Effector memory CD4-positive, alpha-beta T cell (primary cell): Measurements from ENCODE around the gene FGF12.

ENCODE experiments used
- DNase-seq, 3 donors: peaks; one replicate each; pipeline ENCODE4 v3.0.0-alpha.2; 2020
- H3K27ac ChIP-seq: 2 replicates; pipeline ENCODE4 v1.7.0; 2013; ENCODE audit warnings: mild to moderate bottlenecking, low read length, moderate library complexity; ENCODE audit not compliant: insufficient read depth, poor library complexity, severe bottlenecking
- H3K27me3 ChIP-seq: replicated peaks from 2 replicates; pipeline ENCODE4 v1.7.0; 2013; ENCODE audit warnings: mild to moderate bottlenecking, low read length; ENCODE audit not compliant: insufficient read depth, control insufficient read depth, poor library complexity, severe bottlenecking
- H3K36me3 ChIP-seq: 2 replicates; pipeline ENCODE4 v1.7.0; 2013; ENCODE audit warnings: mild to moderate bottlenecking, low read length, moderate library complexity; ENCODE audit not compliant: control insufficient read depth, insufficient read depth
- H3K4me1 ChIP-seq: 2 replicates; pipeline ENCODE4 v1.7.0; 2013; ENCODE audit warnings: low read length, mild to moderate bottlenecking; ENCODE audit not compliant: control insufficient read depth, insufficient read depth, poor library complexity, severe bottlenecking
- H3K4me3 ChIP-seq: 2 replicates; pipeline ENCODE4 v1.7.0; 2013; ENCODE audit warnings: low read length, low read depth, mild to moderate bottlenecking; ENCODE audit not compliant: insufficient read depth, poor library complexity, severe bottlenecking
- H3K9me3 ChIP-seq: 2 replicates; pipeline ENCODE4 v1.7.0; 2013; ENCODE audit warnings: mild to moderate bottlenecking, low read length, moderate library complexity; ENCODE audit not compliant: control insufficient read depth

Gene FGF12

GRCh38 chr3:192645437-192645836 is 81.9 kb downstream of the FGF12 start:
- H3K27ac ChIP-seq: no peak overlapping the region
- H3K27me3 ChIP-seq: no peaks in the 10 kb centered on the region
- no peak for DNase-seq
- no peaks in the 10 kb centered on the region for H3K9me3 ChIP-seq
- no peak overlapping the region for H3K4me3 ChIP-seq
- no peaks in the 10 kb centered on the region for H3K36me3 ChIP-seq
- H3K4me1 ChIP-seq: no peaks in the 10 kb centered on the region

GRCh38 chr3:192642651-192643050 is 84.7 kb downstream of the FGF12 start:
- Histone ChIP-seq H3K27ac (no peak overlapping the region), H3K36me3 (no peaks in the 10 kb centered on the region), H3K27me3 (no peaks in the 10 kb centered on the region), H3K9me3 (no peaks in the 10 kb centered on the region), H3K4me3 (no peak overlapping the region), H3K4me1 (no peaks in the 10 kb centered on the region)
- no peak for DNase-seq

DNA sequence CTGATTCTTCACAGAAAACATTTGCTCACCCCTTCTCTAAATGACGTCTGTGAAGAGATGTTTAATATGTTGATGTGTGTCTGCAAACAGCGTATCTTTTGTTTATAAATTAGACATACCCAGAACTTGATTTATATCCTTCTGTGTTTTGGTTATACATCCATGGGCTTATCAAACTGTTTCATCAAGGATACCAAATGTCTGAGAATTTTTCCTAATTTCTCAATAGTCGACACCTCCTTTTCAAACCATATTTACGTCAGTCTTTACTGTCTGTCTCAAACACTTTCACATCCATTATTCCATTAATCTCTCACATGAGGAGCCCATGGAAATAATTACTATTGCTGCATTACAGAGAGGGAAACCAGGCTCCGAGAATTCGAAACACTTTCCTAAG is 85.4 kb downstream of the FGF12 start:
- Histone ChIP-seq H3K9me3 (no peaks in the 10 kb centered on the region), H3K36me3 (no peaks in the 10 kb centered on the region), H3K4me3 (no peak overlapping the region), H3K27me3 (no peaks in the 10 kb centered on the region), H3K27ac (no peak overlapping the region), H3K4me1 (no peaks in the 10 kb centered on the region)
- no peak for DNase-seq

DNA sequence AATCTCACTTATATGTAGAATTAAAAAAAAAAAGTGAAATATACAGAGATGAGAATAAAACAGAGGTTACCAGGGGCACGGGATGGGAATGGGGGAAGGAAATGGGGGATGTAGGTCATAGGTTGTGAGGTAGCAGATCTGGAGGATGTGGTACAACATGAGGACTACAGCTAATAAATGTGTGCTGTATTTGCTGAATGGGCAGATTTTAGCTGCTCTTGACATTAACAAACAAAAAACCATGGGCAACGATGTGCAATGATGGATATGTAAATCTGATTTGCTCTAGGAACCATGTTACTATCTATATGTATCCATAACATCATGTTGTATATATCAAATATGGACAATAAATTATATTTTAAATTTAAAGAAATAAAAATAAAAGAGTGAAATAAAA is 87.4 kb downstream of the FGF12 start:
- no peak for DNase-seq
- H3K4me3 ChIP-seq: no peak overlapping the region

DNA sequence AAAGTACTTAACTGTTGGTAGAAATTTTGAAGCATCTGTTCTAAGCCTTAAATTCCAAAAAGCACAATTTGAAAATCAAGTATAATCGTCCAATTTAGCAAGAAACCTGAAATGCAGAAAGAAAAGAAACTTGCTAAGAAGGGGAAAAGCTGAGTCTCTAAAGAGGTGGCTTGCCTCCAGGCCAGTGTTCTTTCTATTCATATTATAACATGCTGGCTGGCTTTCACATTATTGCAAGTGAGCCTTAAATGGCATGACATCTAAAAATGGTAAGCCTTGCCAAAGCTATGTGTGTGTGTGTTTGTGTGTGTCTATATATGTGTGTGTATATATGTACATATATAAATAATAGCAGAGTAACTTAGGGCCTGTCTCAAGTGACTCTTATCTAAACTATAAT is 89.5 kb downstream of the FGF12 start:
- Histone ChIP-seq H3K4me3 (no peak overlapping the region), H3K4me1 (no peaks in the 10 kb centered on the region), H3K9me3 (no peaks in the 10 kb centered on the region), H3K36me3 (no peaks in the 10 kb centered on the region), H3K27ac (no peak overlapping the region), H3K27me3 (no peaks in the 10 kb centered on the region)
- no peak for DNase-seq

More for the DNA sequence above, 87.4 kb downstream of the FGF12 start:
- Histone ChIP-seq H3K4me1 (no peaks in the 10 kb centered on the region), H3K27me3 (no peaks in the 10 kb centered on the region), H3K9me3 (no peaks in the 10 kb centered on the region), H3K36me3 (no peaks in the 10 kb centered on the region), H3K27ac (no peak overlapping the region)

DNA sequence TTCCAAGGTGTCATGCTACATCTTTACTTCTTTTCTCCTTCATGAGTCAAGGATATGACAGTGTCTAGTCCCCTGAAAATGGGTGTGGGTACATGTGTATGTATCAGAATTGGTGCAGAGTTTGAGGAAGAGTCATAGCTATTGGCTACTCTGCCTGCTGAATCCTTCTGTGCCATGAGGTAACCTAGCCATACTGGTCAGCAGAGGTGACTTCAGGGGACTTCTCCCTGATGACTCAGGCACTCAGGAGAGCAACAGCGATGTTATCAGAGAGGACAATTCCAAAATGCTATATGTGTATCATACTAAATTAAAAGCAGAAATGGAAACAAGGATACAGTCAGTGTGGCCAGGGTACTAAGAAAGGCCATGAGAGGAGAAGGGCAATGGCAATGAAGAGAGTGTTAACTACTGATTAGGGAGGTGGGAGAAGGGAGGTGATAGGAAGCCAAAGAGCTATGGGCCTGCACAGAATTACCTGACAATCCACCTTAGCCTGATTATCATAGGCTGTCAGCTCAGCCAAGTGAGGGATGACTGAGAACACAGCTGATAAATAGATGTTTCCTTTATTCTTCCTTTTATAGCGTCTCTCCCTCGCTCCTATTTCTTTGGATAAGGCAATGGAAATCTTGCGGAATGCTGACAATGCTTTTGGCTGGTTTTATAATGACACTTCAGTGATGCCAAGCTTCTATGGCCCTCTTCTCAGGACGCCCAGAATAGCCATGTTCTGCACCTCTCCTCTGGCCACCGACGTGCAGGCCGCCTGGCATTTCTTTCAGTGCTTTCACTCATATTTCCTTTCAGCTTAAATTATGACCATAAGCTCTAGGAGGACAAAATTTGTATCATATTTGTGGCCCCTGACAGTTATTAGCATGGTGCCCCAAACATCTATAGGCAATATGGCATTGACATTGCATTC is 90.6 kb downstream of the FGF12 start:
- no peaks in the 10 kb centered on the region for H3K9me3 ChIP-seq
- no peaks in the 10 kb centered on the region for H3K4me1 ChIP-seq
- H3K27me3 ChIP-seq: no peaks in the 10 kb centered on the region
- no peak overlapping the region for H3K27ac ChIP-seq
- H3K36me3 ChIP-seq: no peaks in the 10 kb centered on the region
- H3K4me3 ChIP-seq: no peak overlapping the region
- no peak for DNase-seq

- Histone ChIP-seq H3K36me3 (no peaks in the 10 kb centered on the region), H3K4me3 (no peak overlapping the region), H3K27me3 (no peaks in the 10 kb centered on the region), H3K27ac (no peak overlapping the region), H3K4me1 (no peaks in the 10 kb centered on the region), H3K9me3 (no peaks in the 10 kb centered on the region)
- no peak for DNase-seq
Observed at GRCh38 chr3:192629429-192629828, 97.9 kb downstream of the FGF12 start.

DNA sequence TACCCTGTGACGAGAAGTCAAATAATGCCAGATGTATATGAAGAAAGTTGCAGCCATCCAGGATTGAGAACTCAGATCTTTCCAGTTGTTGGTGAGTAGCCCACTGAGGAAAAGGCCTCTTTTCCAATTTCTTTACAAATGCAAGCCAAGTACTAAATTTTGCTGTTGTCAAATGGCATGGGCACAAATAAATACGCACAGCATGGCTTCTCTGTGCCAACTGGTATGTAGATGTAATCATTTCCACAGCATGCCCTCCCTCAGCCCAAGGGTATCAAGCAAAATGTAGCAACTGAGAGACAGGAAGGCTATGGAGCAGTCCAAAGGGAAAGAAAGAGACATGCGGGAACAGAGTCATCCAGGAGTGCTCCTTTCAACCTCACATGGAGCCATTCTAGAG is 105.4 kb downstream of the FGF12 start:
- Histone ChIP-seq H3K27me3 (no peaks in the 10 kb centered on the region), H3K4me1 (no peaks in the 10 kb centered on the region), H3K4me3 (no peak overlapping the region), H3K9me3 (no peaks in the 10 kb centered on the region), H3K27ac (no peak overlapping the region), H3K36me3 (no peaks in the 10 kb centered on the region)
- DNase-seq: no peak

DNA sequence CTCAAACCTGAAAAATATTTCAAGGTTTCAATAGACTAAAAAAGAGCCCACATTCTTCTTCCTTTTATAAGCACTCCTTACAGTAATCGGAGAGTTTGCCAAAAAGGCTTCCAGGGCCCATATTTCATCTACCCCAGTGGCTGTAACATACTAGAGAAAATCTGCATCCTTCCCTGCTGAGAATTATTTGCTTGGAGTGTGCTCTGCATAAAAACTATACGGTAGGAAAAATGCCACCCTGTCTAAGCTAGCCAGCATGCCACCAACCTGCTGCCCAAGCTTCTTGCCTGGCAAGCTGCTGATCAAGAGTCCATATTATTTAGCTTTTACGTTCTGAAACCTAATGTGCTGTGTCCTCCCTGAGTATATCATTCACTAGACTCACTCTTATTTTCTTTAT is 107.1 kb downstream of the FGF12 start:
- Histone ChIP-seq H3K27me3 (no peaks in the 10 kb centered on the region), H3K4me1 (no peaks in the 10 kb centered on the region), H3K36me3 (no peaks in the 10 kb centered on the region), H3K4me3 (no peak overlapping the region), H3K9me3 (no peaks in the 10 kb centered on the region), H3K27ac (no peak overlapping the region)
- no peak for DNase-seq

- Histone ChIP-seq H3K9me3 (no peaks in the 10 kb centered on the region), H3K36me3 (no peaks in the 10 kb centered on the region), H3K27me3 (no peaks in the 10 kb centered on the region), H3K4me1 (no peaks in the 10 kb centered on the region), H3K4me3 (no peak overlapping the region), H3K27ac (no peak overlapping the region)
- DNase-seq: no peak
Observed at GRCh38 chr3:192611411-192611810, 115.9 kb downstream of the FGF12 start.
